Measurements from ENCODE around the gene CLDN11.

Gene CLDN11

DNA sequence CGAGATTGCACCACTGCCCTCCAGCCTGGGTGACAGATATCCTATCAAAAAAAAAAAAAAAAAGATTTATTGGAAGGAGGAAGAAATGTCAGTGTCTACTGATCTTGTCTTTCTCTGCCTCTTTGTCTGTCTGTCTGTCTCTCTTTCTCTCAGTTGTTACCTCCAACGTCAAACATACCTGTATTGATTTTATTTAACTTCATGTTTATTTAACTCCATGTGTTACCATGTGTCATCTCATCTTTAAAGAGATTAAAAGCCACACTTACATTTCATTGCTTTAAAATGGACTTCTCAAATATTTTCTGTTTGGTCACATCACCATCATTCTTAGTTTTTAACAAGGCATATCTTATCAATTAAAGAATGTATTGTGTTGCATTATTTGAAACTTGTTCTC is 9.4 kb downstream of the CLDN11 start:
- no peak for DNase-seq

DNA sequence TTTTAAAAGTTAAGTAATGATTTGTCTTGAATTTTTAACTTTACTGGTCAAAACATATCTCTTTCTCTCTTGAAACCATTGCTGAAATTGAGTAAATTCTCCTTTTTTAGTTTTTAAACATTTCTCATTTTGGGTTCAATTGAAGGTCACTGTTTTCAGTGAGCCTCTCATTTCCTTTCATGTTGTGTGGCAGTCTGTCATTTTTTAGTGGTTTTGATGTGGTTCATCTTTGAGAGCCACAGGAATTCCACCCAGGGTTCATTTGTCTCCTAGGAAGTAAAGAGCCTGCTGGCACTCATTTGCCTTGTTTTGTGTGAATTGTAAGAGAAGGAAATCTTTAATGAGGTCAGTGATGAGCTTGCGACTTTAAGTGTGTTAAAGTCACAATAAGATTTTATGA is 10.4 kb downstream of the CLDN11 start:
- DNase-seq = no peak

DNA sequence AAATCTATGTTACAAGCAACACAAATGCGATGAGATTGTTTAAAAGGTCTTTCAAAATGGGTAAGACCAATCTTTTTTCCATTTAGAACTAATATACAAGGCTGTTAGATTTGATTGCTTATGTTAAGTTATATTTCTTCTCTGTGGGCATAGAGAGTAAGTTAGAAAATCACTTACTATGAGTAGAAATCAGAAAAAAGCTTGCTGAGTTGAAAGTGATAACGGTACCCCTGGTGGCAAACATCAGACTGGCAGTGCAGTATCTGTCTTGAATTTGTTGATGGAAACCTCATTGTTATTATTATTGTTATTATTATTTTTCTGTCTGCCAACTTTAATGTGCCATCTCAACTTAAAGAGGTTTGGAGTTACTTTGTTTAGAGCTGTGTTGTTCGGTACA is 12.4 kb downstream of the CLDN11 start:
- no peak for DNase-seq

DNA sequence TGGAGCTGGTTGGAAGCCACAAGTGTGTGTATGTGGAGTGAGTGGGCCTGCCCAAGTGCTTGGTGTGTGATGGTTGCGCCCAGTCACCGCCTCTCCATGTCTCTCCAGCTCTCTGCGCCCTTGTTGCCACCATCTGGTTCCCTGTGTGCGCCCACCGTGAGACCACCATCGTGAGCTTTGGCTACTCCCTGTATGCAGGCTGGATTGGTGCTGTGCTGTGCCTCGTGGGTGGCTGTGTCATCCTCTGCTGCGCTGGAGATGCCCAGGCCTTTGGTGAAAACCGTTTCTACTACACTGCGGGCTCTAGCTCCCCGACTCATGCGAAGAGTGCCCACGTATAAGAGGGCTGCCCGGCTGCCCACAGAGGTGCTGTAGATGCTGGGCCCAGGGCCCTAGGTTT is 13.7 kb downstream of the CLDN11 start:
- DNase-seq = no peak

DNA sequence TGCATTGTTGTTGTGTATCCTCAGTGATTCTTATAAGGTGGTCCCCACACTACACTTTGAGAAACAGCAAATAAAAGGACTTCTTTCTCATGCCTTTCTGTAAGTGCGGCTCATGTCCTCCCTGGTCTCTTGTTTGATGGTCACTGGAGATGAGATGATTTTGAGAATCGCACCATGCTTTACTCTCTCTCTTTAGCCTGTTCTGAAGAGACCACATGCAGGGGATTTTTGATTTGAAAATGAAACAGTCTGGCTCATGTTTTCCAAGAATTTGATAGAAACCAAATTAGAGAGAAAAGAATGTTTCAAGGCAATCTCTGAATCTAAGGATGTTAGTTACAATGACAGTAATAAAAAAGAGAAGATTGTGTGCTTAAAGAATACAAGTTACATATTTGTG is 18.0 kb downstream of the CLDN11 start:
- no peak for DNase-seq

DNA sequence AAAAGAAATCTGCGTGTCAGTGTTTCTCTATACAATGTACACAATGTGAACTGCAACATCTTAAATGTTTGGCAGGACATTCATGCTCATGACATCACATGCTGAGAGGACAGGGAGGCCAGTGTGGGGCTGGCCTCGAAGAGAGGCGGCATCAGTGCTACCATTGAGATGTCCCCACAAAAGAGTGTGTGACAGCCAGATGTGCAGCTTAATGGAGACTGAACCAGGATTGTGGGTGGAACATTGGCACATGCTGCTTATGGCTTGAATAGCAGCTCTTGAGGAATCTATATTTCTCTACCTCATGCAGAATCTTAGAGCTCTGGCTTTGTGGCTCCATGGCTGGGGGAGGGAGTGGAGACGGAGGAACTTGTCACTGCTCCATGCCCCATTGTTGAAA is 18.5 kb downstream of the CLDN11 start:
- no peak for DNase-seq

DNA sequence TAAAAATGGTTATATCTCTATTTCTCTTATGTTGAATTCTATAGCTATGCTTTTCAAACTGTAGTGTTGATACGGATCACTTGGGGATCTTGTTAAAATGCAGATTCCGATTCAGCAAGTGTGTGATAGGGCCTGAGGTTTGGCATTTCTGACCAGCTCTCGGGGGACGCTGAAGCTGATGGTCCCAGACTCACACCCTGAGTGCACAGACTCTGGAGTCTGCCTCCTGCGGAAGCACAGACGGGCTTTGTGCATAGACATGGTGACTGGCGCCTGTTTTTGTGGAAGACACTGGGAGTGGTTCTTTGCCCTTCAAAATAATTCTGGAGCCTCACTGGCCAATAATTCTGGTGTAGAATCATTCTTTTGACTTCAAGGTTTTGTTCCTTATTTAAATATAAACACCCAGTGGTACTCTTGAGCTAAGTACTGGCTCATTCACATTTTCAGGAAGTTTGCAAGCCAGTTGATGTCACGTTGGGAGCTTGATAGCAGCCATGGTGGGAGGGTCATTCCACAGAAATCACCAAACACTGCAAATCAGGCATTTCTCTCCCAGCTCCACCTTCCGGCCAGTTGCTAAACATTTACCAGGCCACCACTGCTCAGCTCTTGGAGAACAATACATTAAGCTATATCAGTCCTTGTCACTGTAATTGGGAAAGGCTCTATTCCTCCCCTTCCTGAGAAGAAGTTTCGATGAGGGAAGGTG is 19.2 kb downstream of the CLDN11 start:
- no peak for DNase-seq

DNA sequence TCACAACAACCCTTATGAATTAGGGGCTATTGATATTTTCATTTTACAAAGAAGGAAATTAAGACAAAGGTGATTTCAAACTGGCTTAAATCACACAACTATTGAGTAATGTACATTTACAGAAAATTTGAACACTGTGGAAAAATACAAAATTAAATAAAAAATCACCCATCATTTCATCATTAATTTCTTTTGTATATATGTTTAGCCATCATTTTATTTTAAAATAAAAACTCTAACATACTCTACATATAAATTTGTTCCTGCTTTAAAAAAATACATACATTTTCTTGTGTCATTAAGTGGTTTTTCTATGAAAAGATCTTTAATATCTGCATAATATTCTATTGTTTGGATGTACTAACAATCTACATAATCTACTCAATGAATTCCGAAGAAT is 20.2 kb downstream of the CLDN11 start:
- DNase-seq = no peak

DNA sequence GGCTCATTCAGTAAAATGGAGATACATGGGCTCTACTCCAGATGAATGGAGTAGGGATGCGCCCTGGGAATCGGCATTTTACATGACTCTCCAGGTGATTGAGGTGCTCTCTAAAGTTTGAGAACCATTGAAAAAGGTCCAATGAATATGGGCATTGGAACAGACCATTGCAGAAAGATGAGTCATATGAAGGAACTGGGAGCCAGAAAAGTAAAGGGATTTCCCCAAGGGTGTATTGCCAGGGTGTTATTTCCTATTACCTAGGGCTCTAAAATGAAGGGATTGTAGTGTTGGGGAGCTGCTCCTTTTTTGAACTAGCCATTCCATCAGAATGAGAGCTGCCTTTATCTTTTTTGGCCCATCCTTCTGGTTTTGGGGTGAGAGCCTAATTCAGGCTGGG is 21.7 kb downstream of the CLDN11 start:
- no peak for DNase-seq

DNA sequence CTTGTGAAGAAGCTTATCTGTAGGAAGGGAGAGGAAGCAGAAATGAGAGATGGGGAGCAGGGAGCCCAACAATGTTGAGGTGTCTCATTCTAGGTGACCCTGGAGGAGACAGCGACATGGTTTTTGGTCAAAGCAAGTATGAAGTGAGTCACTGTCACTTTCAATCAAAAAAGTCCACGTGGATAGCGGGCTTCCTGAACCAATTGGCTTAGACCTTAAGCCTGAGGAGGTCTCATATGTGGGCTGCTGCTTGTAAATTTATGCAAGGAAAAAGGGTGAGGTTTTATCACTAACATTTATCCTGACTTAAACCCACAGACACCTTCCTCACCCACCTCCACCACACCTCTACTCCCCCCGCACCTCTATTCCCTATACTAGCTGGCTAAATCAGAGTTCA is 22.7 kb downstream of the CLDN11 start:
- DNase-seq = no peak

DNA sequence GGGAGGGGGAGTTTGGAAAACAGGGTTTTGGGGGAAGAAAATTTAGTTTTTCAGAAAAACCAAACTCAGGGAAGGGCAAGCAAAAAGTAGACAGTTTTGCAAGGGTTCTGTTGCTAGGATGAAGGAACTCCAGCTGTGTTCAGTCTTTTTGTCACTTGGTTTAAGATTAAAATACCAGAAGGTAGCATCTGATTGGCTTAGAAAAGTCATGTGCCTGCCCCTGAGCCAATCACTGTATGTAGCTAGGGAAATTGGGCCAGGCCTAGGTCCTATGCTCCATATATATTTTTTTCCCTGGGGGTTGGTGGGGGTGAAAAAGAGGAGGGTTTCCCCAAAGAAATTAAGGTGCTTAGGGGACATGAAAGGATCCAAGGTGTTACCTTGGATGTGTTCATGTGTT is 24.3 kb downstream of the CLDN11 start:
- DNase-seq = no peak

DNA sequence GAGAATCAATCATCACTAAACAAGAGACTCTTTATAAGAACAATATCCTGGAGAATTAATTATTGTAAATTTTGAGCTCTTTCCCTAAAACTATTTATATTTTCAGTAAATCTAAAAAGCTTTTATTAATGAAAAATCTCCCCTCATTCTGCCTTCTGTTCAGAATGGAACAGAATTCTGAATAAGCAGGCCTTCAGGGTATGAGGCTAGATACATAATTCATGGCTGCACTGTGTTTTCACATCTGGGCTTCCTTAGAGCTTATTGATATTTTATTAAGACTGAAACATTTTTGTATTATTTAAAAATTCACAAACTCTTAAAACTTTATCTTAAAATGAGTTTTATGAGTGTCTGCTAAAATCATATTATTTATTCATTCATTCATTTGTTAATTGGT is 24.8 kb downstream of the CLDN11 start:
- no peak for DNase-seq

DNA sequence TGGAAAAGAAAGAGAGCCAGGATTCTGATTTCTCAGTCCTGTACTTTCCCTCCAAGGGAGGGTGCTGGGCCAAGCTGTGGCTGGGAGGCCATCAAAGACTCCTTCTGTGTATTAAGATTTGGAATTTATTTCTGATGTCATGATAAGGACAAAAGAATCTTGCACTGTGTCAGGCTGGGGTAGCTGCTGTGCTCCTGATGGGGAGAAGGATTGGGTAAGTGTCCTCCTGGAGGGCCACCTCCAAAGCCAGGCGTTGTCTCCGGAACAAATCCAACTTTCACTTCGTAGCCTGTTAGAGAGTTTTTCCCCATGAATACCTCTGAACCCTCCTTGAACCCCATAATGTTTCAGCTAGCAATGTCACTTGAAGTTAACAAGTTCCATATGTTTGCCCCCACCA is 29.9 kb downstream of the CLDN11 start:
- DNase-seq = no peak

DNA sequence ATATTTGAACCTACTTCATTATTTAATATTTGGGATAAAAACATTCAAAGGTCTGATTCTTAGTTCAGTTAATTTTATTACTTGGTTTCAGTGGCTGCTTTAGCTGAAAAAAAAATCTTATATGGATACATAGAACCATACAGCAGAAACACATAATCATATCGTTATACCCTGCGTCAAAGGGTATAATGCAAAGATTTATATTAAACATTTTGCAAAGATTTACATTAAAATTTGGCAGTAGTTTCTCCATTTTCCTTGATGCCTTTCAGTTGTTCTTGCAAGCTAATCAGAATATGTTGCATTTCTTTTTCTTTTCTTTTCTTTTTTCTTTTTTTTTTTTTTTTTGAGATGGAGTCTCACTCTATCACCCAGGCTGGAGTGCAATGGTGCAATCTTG is 31.4 kb downstream of the CLDN11 start:
- no peak for DNase-seq

DNA sequence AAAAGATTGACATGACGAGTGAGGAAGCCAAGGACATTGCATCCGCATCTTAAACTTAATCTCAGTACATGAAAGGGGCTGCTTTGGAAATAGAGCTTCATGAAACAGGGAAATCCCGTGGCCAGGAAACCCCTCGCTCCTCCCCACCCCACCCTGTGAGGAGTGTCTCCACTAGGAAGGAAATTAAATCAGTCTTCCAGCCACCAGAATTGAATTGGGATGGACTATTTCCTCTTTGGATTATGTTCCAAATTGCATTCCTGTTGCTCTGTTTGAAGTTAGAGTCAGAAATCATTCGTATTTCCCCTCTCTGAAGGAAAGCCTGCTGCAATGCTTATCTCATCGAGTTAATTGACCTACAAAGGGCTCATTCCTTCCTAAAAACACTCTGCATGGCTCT is 35.8 kb downstream of the CLDN11 start:
- no peak for DNase-seq

DNA sequence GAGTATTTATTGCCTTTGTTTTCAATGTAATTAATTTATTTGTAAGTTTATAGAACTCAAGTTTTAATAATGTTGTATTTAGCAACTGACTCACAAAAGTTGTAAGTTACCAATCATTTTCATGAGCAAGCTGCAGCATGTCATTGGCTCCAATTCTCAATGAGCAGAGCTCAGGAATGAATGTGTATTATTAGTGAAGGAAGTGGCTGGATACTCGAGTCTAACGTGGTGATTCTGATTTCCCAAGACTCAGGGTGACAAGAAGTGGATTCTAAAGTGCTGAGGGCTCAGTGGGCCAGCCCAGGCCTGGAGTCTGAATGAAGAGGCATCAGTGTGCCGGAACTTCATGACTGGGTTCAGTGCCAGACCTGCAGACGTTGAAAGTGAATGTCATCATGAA is 39.6 kb downstream of the CLDN11 start:
- no peak for DNase-seq

DNA sequence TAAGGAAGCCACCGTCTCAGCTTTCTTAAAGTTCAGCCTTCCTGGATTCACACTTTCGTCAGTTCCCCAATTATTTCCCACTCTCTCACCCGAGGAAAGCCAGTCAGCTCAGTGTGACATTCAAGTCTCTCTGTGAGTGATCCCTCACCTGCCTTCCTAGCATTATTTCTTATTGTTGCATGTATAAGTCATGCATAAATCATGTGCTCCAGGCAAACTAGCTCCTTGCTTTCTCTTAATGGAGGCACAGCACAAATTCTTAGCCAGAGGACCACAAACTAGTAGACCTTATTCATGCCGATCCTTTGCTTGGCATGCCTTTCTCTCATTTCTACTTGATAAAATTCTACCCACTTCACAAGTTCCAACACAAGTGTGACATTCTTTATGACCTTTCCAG is 44.3 kb downstream of the CLDN11 start:
- no peak for DNase-seq

DNA sequence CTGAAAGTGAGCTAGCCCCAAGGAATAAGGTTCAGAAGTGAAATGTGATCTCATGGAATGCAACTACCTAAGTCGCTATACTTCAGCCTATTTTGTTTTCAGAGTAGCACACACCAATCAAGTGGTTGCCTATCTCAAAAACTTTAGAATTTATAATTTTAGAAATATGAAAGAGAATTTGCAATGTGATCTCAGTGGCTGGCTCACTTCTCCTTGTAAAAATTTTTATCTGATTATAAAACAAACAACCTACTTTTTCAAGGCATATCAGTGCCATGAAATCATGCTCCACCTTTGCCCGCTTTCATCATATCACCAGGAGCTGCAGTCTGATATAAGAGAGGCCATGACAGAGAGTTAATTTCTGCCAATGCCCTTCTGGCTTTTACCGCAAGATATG is 47.3 kb downstream of the CLDN11 start:
- DNase-seq = no peak

DNA sequence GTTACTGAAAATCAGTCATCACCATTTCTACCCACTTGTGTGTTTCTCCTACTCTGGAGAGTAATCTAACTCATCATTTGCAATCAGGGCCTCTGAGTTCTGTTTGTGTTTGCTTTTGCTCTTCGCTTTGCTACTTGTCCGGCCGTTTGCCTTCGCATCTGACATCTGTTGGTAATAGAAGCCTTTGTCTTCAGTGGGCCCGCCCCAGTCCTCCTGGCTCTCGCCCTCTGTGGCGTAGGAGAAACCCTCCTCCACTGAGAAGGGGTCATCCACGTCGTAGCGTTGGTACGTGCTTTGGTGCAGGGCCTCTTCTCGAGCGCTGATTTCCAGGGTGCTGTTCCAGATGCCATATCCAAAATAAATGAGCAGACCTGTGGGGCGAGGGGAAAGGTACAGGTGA is 48.3 kb downstream of the CLDN11 start:
- DNase-seq = no peak

DNA sequence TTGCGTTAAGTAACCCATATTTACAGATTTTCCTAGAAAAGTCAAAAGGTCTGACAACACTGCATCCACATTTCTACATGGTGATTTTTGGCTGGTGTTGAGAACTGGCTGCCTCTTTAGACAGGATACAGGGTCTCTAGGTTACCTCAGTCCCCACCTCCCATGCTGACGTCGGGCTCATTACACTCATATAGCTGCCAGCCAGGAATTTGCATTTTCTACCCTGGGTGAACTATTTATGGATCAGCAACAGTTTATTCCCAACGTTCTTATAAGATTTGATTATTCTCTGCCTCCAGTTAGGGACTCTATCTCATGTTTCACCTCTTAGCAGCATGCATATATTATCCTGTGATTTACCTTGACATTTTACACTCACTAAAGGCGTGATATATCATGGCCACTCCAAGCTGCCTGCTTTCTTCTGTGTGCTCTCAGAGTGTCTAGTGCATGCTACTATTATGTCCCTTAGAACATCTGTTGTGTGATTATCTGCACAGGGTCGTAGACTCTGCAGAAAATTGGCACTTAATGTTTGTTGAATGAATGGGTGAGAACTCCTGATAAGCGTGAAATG is 49.0 kb downstream of the CLDN11 start:
- DNase-seq = no peak

DNA sequence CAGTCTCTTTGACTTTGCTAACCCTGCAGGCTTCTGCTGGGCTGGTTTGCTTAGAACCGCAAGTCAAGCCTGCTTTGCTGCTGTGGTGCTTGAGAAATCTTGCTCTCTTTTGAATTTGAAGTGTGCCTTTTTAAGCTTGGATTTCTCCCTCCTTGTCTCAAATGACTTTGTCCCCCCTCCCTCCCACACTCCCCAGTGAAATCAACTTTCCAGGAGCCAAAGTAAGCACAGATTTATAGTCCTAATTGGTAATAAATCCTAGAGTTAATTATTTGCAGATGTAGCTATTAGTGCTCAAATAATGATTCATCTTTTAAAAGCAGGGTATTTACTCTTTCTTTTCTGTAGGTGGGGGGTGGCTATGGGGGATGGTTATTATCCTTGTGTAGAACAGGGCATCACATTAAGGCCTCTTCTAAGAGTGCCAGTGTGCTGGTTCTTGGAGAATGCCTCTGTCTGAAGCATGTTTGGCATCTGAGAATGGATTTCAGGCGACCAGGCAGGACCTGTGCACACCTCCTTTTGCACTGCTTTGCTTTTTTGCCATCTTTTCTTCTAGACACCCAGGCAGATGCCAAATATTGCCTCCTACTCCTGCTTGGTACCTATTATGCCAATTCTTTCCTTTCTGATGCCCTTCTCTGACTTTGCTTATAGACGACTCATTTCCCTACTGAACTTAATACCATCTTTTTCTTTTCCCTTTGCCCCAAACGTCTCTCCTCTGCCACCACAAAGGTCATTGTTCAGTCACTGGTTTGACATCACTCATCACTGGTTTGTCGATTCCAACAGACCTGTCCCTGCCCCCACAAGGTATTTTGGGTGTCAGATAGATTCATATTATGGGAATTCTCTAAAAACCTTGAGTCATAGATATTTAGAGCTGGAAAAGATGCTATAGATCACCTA is 50.7 kb downstream of the CLDN11 start:
- DNase-seq = no peak

DNA sequence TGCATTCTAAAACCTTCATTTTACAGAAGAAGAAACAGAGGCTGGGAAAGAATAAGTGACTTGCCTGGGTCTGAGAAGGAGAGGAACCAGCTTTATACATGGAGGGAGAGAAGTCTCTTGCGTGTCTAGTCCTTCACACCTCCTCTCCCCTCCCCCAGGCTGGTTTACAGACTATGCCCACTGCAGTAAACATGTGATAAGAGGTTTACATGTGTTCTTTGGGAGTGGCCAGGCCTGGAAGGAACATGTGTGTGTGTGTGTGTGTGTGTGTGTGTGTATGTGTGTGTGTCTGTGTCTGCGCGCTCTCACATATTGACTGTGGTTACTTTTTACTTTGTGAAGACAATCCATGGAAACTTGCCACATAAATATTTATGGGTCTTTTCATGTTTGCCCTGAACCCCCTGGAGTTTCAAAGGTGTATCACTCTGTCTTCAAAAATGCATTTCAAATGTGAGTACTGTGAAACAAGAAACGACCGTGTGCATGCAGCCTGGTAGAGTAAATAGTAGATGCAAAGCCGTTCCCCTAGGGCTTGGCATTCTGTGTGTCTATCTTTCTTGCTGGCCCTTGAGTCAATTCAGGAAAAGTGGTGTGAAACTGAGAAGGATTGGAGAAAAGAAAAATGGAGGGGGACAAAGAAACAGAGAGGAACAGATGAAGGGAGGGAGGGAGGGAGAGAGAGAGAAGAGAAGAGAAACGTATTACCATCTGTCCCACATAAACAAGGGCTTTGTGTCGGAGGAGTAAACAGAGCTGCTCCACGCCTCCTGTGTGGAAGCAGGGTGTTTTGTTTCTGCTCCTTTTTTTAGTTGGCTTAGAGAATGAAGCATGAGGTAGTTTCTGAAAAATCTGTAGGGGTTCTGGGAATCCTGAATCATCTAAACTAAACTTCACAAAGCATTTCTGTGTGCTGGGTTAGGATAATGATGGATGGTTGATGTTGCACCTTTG is 51.7 kb downstream of the CLDN11 start:
- DNase-seq = no peak

DNA sequence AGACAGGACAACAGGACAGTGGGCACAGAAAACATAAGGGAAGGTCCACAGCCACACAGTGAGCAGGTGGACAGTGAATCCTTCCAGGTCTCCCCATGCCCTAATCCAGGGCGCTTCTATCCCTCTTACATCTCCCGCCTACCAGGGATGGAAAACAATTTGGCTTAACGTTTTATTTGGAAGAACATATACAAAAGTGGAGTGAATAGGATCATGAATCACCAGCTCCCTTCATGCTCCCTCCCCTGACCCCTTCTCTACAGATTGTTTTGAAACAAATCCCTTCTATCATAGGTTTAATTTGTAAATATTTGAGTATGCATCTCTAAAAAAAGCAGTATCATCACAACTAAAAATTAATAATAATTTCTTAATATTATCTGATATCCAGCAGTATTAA is 52.5 kb downstream of the CLDN11 start:
- no peak for DNase-seq
